Skeletal muscle satellite cell (primary cell): ENCODE data around the gene ADAM33.

Experiments used
- H3K27me3 ChIP-seq: 2 replicates; pipeline ENCODE4 v1.7.0; 2013; ENCODE audit warnings: low read length; ENCODE audit not compliant: control insufficient read depth, insufficient read depth
- H3K36me3 ChIP-seq: 2 replicates; pipeline ENCODE4 v1.7.0; 2013; ENCODE audit warnings: mild to moderate bottlenecking, control low read depth, low read length; ENCODE audit not compliant: insufficient read depth
- H3K4me1 ChIP-seq: 2 replicates; pipeline ENCODE4 v1.7.0; 2013; ENCODE audit warnings: low read length; ENCODE audit not compliant: control insufficient read depth, insufficient read depth
- H3K4me2 ChIP-seq: 2 replicates; pipeline ENCODE4 v1.7.0; 2013; ENCODE audit warnings: mild to moderate bottlenecking, low read length
- H3K4me3 ChIP-seq: 2 replicates; pipeline ENCODE4 v1.7.0; 2013; ENCODE audit warnings: low read length
- H3K9ac ChIP-seq: 2 replicates; pipeline ENCODE4 v1.7.0; 2013; ENCODE audit warnings: mild to moderate bottlenecking, low read depth, low read length, moderate library complexity
- H3K9me3 ChIP-seq: replicated peaks from 2 replicates; pipeline ENCODE4 v1.7.0; 2013; ENCODE audit warnings: mild to moderate bottlenecking, control low read depth, low read length

ADAM33 gene

GRCh38 chr20:3680701-3681351 lies 984 bp downstream of the ADAM33 start:
- H3K4me3 ChIP-seq = no peak overlapping the region
- peaks cover 30% of the 10 kb centered on the region for H3K27me3 ChIP-seq
- no peaks in the 10 kb centered on the region for H3K9me3 ChIP-seq
- H3K4me1 ChIP-seq = peaks cover 29% of the 10 kb centered on the region
- H3K4me2 ChIP-seq = peak overlapping the region; percentile 81
- H3K9ac ChIP-seq = no peak overlapping the region
- no peaks in the 10 kb centered on the region for H3K36me3 ChIP-seq

GRCh38 chr20:3679749-3680700 lies 1.8 kb downstream of the ADAM33 start:
- Histone ChIP-seq H3K4me2 (peak overlapping the region; percentile 43), H3K4me1 (peaks cover 29% of the 10 kb centered on the region), H3K9ac (no peak overlapping the region), H3K4me3 (no peak overlapping the region), H3K27me3 (peaks cover 32% of the 10 kb centered on the region), H3K36me3 (no peaks in the 10 kb centered on the region), H3K9me3 (no peaks in the 10 kb centered on the region)

GRCh38 chr20:3678856-3679720 lies 2.7 kb downstream of the ADAM33 start:
- no peaks in the 10 kb centered on the region for H3K36me3 ChIP-seq
- no peaks in the 10 kb centered on the region for H3K9me3 ChIP-seq
- H3K4me3 ChIP-seq = no peak overlapping the region
- peaks cover 34% of the 10 kb centered on the region for H3K27me3 ChIP-seq
- H3K9ac ChIP-seq = no peak overlapping the region
- H3K4me1 ChIP-seq = peaks cover 29% of the 10 kb centered on the region
- no peak overlapping the region for H3K4me2 ChIP-seq

- Histone ChIP-seq H3K9ac (no peak overlapping the region), H3K36me3 (no peaks in the 10 kb centered on the region), H3K27me3 (peaks cover 34% of the 10 kb centered on the region), H3K4me3 (no peak overlapping the region), H3K9me3 (no peaks in the 10 kb centered on the region), H3K4me1 (peaks cover 29% of the 10 kb centered on the region), H3K4me2 (no peak overlapping the region)
Measured at GRCh38 chr20:3678198-3678597, 3.6 kb downstream of the ADAM33 start.

GRCh38 chr20:3677733-3678132 lies 4.1 kb downstream of the ADAM33 start:
- H3K9ac ChIP-seq = no peak overlapping the region
- H3K9me3 ChIP-seq = no peaks in the 10 kb centered on the region
- H3K4me1 ChIP-seq = peaks cover 29% of the 10 kb centered on the region
- peaks cover 34% of the 10 kb centered on the region for H3K27me3 ChIP-seq
- H3K4me3 ChIP-seq = no peak overlapping the region
- no peak overlapping the region for H3K4me2 ChIP-seq
- H3K36me3 ChIP-seq = no peaks in the 10 kb centered on the region

GRCh38 chr20:3674995-3675900 lies 6.6 kb downstream of the ADAM33 start:
- H3K4me3 ChIP-seq = no peak overlapping the region
- H3K4me2 ChIP-seq = no peak overlapping the region
- no peak overlapping the region for H3K9ac ChIP-seq
- H3K4me1 ChIP-seq = peaks cover 15% of the 10 kb centered on the region
- H3K27me3 ChIP-seq = peaks cover 18% of the 10 kb centered on the region
- H3K36me3 ChIP-seq = no peaks in the 10 kb centered on the region
- H3K9me3 ChIP-seq = no peaks in the 10 kb centered on the region

- Histone ChIP-seq H3K9ac (no peak overlapping the region), H3K27me3 (peaks cover 18% of the 10 kb centered on the region), H3K4me2 (no peak overlapping the region), H3K4me3 (no peak overlapping the region), H3K36me3 (no peaks in the 10 kb centered on the region), H3K9me3 (no peaks in the 10 kb centered on the region), H3K4me1 (peaks cover 13% of the 10 kb centered on the region)
Measured at GRCh38 chr20:3674447-3674846, 7.4 kb downstream of the ADAM33 start.

- H3K27me3 ChIP-seq = peaks cover 18% of the 10 kb centered on the region
- no peaks in the 10 kb centered on the region for H3K9me3 ChIP-seq
- H3K4me3 ChIP-seq = no peak overlapping the region
- no peak overlapping the region for H3K4me2 ChIP-seq
- no peaks in the 10 kb centered on the region for H3K36me3 ChIP-seq
- no peak overlapping the region for H3K9ac ChIP-seq
- H3K4me1 ChIP-seq = peaks cover 13% of the 10 kb centered on the region
Measured at GRCh38 chr20:3673221-3674070, 8.4 kb downstream of the ADAM33 start.

- H3K9ac ChIP-seq = no peak overlapping the region
- H3K4me2 ChIP-seq = no peak overlapping the region
- peaks cover 18% of the 10 kb centered on the region for H3K27me3 ChIP-seq
- H3K4me1 ChIP-seq = peaks cover 13% of the 10 kb centered on the region
- H3K36me3 ChIP-seq = no peaks in the 10 kb centered on the region
- H3K9me3 ChIP-seq = no peaks in the 10 kb centered on the region
- H3K4me3 ChIP-seq = no peak overlapping the region
Measured at GRCh38 chr20:3672547-3673171, 9.2 kb downstream of the ADAM33 start.
